NB4 (cell line): ENCODE results near the gene DLG2.

Experiments used
- CTCF ChIP-seq: IDR thresholded peaks from one replicate; pipeline ENCODE4 v1.5.1; 2012; ENCODE audit warnings: low read depth, low read length
- POLR2A ChIP-seq: IDR thresholded peaks from 2 replicates; pipeline ENCODE4 v1.6.1; 2011; ENCODE audit warnings: mild to moderate bottlenecking; ENCODE audit not compliant: insufficient read length; ENCODE audit errors: extremely low read depth

- TF ChIP-seq CTCF (no peak), POLR2A (no peak)
These were observed 1077.9 kb downstream of the DLG2 start for GRCh38 chr11:84549217-84549616.
